Upper lobe of left lung (tissue), 4 donors: Measurements from ENCODE around the gene IL6R.

Source experiments
- CTCF ChIP-seq, 6 experiments: fragments of 450-650 bp in 4 of 6; fragments of 200-600 bp in 2 of 6; sonication (generic) in 2 of 6; IDR thresholded peaks; one replicate each; pipeline ENCODE4 v1.5.1; 2016 to 2019; ENCODE audit warnings: antibody characterized with exemption in 6 of 6
- EP300 ChIP-seq, 4 donors: sonication (generic); formaldehyde crosslinking; IDR thresholded peaks; one replicate each; pipeline ENCODE4 v1.5.1; 2017; ENCODE audit warnings: antibody characterized with exemption in 4 of 4, control low read depth in 2 of 4

- no peak for TF ChIP-seq CTCF (IDR thresholded peaks at IDR 0.05)
- no peak for TF ChIP-seq EP300 (IDR thresholded peaks at IDR 0.05)
These were observed 9.5 kb downstream of the IL6R start for GRCh38 chr1:154414606-154415005.
